Measurements from ENCODE around the gene DPH2.

DNA sequence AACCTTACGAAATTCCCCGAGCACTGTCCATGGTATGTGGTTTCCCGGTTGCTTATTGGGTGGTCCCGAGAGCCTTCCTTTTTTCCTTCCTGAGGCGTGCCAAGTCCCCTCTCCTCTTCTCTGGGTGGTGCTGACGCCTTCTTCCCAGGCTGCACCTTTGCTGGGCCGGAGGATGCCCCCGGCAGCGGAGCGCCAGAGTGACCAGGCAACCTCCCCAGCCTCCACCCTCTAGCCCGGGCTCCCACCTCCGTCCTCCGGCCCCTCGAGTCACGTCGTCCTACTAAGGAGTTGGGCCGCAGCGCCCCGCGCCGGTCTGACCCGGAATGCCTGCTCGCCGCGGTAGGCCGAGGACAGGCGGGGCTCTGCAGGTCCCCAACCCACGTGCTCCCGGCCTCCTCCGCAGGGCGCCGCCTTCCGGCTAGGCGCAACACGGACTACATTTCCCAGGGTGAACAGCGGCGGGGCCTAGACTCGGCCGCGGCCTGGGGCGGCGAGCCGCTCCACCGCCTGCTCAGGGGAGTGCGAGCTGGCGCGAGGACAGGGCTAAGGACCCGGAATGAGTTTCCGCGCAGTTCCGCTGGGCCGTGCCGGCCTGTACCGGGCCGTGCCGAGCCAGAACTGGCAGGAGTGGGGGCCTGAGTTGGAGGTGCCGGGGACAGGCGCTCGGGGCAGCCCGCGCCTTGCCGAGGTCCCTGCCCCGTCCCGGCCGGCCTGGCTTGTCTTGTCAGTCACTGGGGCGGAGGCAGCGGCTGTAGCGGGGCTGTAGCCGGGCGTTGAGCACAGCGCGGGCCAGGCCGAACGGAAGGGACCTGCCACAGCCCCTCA, 23.4 kb upstream of the DPH2 start, which contains the start of gene IPO13:
- TF ChIP-seq, protein P1, sequence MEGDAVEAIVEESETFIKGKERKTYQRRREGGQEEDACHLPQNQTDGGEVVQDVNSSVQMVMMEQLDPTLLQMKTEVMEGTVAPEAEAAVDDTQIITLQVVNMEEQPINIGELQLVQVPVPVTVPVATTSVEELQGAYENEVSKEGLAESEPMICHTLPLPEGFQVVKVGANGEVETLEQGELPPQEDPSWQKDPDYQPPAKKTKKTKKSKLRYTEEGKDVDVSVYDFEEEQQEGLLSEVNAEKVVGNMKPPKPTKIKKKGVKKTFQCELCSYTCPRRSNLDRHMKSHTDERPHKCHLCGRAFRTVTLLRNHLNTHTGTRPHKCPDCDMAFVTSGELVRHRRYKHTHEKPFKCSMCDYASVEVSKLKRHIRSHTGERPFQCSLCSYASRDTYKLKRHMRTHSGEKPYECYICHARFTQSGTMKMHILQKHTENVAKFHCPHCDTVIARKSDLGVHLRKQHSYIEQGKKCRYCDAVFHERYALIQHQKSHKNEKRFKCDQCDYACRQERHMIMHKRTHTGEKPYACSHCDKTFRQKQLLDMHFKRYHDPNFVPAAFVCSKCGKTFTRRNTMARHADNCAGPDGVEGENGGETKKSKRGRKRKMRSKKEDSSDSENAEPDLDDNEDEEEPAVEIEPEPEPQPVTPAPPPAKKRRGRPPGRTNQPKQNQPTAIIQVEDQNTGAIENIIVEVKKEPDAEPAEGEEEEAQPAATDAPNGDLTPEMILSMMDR (IDR thresholded peaks at IDR 0.05), result peak; percentile 65 to 80
- TF ChIP-seq POLR2A (IDR thresholded peaks at IDR 0.05) (peak; percentile 27 to 52), POLR2AphosphoS5 (IDR thresholded peaks at IDR 0.05) (peak in 2 of 3 donors; percentile 89 to 93), EP300 (IDR thresholded peaks at IDR 0.05) (no peak)
